ENCODE measurements around the gene NAB1.

The NAB1 gene

GRCh38 chr2:190679813-190680591 is 31.1 kb downstream of the NAB1 start:
- H3K9me3 ChIP-seq (ENCODE audit: severe bottlenecking) = no peaks in the 10 kb centered on the region
- peak; percentile 76 for TF ChIP-seq CTCF (IDR thresholded peaks at IDR 0.05; ENCODE audit: low read depth, low read length)
- H3K4me3 ChIP-seq (ENCODE audit: low read depth, low read length) = no peak overlapping the region
- no peaks in the 10 kb centered on the region for H3K27me3 ChIP-seq (ENCODE audit: insufficient read depth, low read depth, severe bottlenecking)
- peak; percentile 31 for DNase-seq
- no peak overlapping the region for H3K27ac ChIP-seq
- peaks cover 3% of the 10 kb centered on the region for H3K36me3 ChIP-seq

- no peak for TF ChIP-seq CTCF (IDR thresholded peaks at IDR 0.05; ENCODE audit: low read depth, low read length)
- H3K9me3 ChIP-seq (ENCODE audit: severe bottlenecking) = no peaks in the 10 kb centered on the region
- peaks cover 21% of the 10 kb centered on the region for H3K36me3 ChIP-seq
- H3K27ac ChIP-seq = no peak overlapping the region
- no peak for DNase-seq
- H3K4me3 ChIP-seq (ENCODE audit: low read depth, low read length) = no peak overlapping the region
- no peaks in the 10 kb centered on the region for H3K27me3 ChIP-seq (ENCODE audit: insufficient read depth, low read depth, severe bottlenecking)
Observed at GRCh38 chr2:190682168-190682567, 33.3 kb downstream of the NAB1 start.

GRCh38 chr2:190683802-190684201 is 34.9 kb downstream of the NAB1 start:
- Histone ChIP-seq H3K27ac (no peak overlapping the region), H3K4me3 (ENCODE audit: low read depth, low read length) (no peak overlapping the region), H3K36me3 (peaks cover 23% of the 10 kb centered on the region), H3K9me3 (ENCODE audit: severe bottlenecking) (no peaks in the 10 kb centered on the region), H3K27me3 (ENCODE audit: insufficient read depth, low read depth, severe bottlenecking) (no peaks in the 10 kb centered on the region)
- no peak for TF ChIP-seq CTCF (IDR thresholded peaks at IDR 0.05; ENCODE audit: low read depth, low read length)
- no peak for DNase-seq

GRCh38 chr2:190684931-190685330 is 36.0 kb downstream of the NAB1 start:
- Histone ChIP-seq H3K27ac (no peak overlapping the region), H3K27me3 (ENCODE audit: insufficient read depth, low read depth, severe bottlenecking) (no peaks in the 10 kb centered on the region), H3K4me3 (ENCODE audit: low read depth, low read length) (no peak overlapping the region), H3K9me3 (ENCODE audit: severe bottlenecking) (no peaks in the 10 kb centered on the region), H3K36me3 (peaks cover 27% of the 10 kb centered on the region)
- no peak for DNase-seq
- no peak for TF ChIP-seq CTCF (IDR thresholded peaks at IDR 0.05; ENCODE audit: low read depth, low read length)

- Histone ChIP-seq H3K9me3 (ENCODE audit: severe bottlenecking) (no peaks in the 10 kb centered on the region), H3K27me3 (ENCODE audit: insufficient read depth, low read depth, severe bottlenecking) (no peaks in the 10 kb centered on the region), H3K27ac (no peak overlapping the region), H3K36me3 (peaks cover 27% of the 10 kb centered on the region), H3K4me3 (ENCODE audit: low read depth, low read length) (no peak overlapping the region)
- DNase-seq = no peak
- no peak for TF ChIP-seq CTCF (IDR thresholded peaks at IDR 0.05; ENCODE audit: low read depth, low read length)
Observed at GRCh38 chr2:190685333-190685732, 36.5 kb downstream of the NAB1 start.

All from WERI-Rb-1 (cell line).